PC-9 (cell line): ENCODE results near the gene KDM5B.

ENCODE experiments used
- CTCF ChIP-seq: fragments of 200-600 bp; sonication (generic); conservative IDR thresholded peaks from 2 replicates; pipeline ENCODE4 v1.6.1; 2017; ENCODE audit warnings: mixed run types, antibody characterized with exemption, mild to moderate bottlenecking, moderate library complexity
- EZH2 ChIP-seq: fragments of 200-600 bp; sonication (generic); IDR thresholded peaks from 2 replicates; pipeline ENCODE4 v1.8.0; 2017; ENCODE audit warnings: antibody characterized with exemption, low read depth

DNA sequence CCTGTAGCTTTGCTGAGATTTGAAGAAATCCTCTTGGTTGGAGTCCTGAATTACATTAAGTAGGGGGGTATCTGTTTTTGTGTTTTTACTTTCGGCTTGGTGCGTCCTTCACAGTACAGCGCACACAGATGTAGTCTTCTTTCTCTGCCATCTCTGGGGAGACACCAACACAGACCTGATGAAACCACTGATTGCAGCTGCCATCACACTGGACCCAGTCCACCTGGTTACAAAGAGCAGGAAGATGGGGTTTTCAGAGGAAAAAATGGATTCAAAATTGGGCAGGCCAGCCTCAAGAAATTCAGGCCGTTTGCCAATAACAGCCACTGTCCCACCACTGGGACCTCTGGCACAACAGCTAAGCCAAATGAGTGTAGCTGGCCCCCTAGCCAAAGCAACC, 79.3 kb downstream of the KDM5B start:
- no peak for TF ChIP-seq CTCF
- no peak for TF ChIP-seq EZH2
